Measurements from ENCODE around the gene SLC39A2. TPM values are rescaled to one million over a fixed set of nuclear protein-coding genes. Genes with fewer than 3 reads are reported as not detected.
"Not testable (repeated sequence)": the region's sequence is repeated elsewhere in the genome, so short reads cannot be mapped to it uniquely, and the experiment has no call there.

Gene SLC39A2
- total and polyA plus RNA-seq, 3 donors from 2014 or later: 0.24 to 0.31 TPM; not detected in 1

GRCh38 chr14:20978687-20979086 is 20.4 kb upstream of the SLC39A2 start:
- TF ChIP-seq CTCF (IDR thresholded peaks at IDR 0.05): no peak
- no peak for TF ChIP-seq POLR2A (IDR thresholded peaks at IDR 0.05)
- H3K36me3 ChIP-seq (ENCODE audit: low read depth, missing control alignments): no peaks in the 10 kb centered on the region
- intact Hi-C loops (cut with DNase I; ENCODE audit: low total_unique reads): no loop called here
- 64 to 65% methylated on average over 1 of the region's 1 CpG for WGBS, 2 donors
- H3K9me3 ChIP-seq: no peaks in the 10 kb centered on the region
- no peak for DNase-seq
- no peak overlapping the region for H3K27ac ChIP-seq
- no peaks in the 10 kb centered on the region for H3K27me3 ChIP-seq
- H3K4me1 ChIP-seq: no peaks in the 10 kb centered on the region
- no peak overlapping the region for H3K4me3 ChIP-seq

- Histone ChIP-seq H3K27ac (no peak overlapping the region), H3K4me1 (no peaks in the 10 kb centered on the region), H3K36me3 (ENCODE audit: low read depth, missing control alignments) (no peaks in the 10 kb centered on the region), H3K9me3 (no peaks in the 10 kb centered on the region), H3K27me3 (no peaks in the 10 kb centered on the region), H3K4me3 (no peak overlapping the region)
- intact Hi-C loops (cut with DNase I; ENCODE audit: low total_unique reads): no loop called here
- no peak for TF ChIP-seq POLR2A (IDR thresholded peaks at IDR 0.05)
- 67 to 80% methylated on average over 1 of the region's 1 CpG for WGBS, 2 donors
- DNase-seq: no peak
Measured at GRCh38 chr14:20980906-20981305, 18.2 kb upstream of the SLC39A2 start.

GRCh38 chr14:20982646-20983369 is 16.3 kb upstream of the SLC39A2 start:
- H3K36me3 ChIP-seq (ENCODE audit: low read depth, missing control alignments): no peaks in the 10 kb centered on the region

GRCh38 chr14:20985650-20986049 is 13.4 kb upstream of the SLC39A2 start:
- WGBS, 2 donors: 85 to 93% methylated on average over 4 of the region's 4 CpGs
- H3K4me1 ChIP-seq; H3K36me3 ChIP-seq (ENCODE audit: low read depth, missing control alignments); H3K9me3 ChIP-seq; H3K4me3 ChIP-seq; H3K27me3 ChIP-seq; DNase-seq; H3K27ac ChIP-seq; intact Hi-C loops (cut with DNase I; ENCODE audit: low total_unique reads): not testable (repeated sequence)

More at GRCh38 chr14:20982646-20983369, 16.3 kb upstream of the SLC39A2 start:
- Histone ChIP-seq H3K27ac (no peak overlapping the region), H3K27me3 (no peaks in the 10 kb centered on the region), H3K4me3 (no peak overlapping the region), H3K4me1 (no peaks in the 10 kb centered on the region), H3K9me3 (no peaks in the 10 kb centered on the region)
- 87% methylated on average over 2 of the region's 2 CpGs for WGBS, 2 donors
- no peak for DNase-seq
- intact Hi-C loops (cut with DNase I; ENCODE audit: low total_unique reads): no loop called here
- no peak for TF ChIP-seq CTCF (IDR thresholded peaks at IDR 0.05)
- no peak for TF ChIP-seq POLR2A (IDR thresholded peaks at IDR 0.05)

GRCh38 chr14:20986811-20987210 is 12.3 kb upstream of the SLC39A2 start:
- H3K4me3 ChIP-seq: no peak overlapping the region
- no peaks in the 10 kb centered on the region for H3K9me3 ChIP-seq
- TF ChIP-seq POLR2A (IDR thresholded peaks at IDR 0.05) (no peak), CTCF (IDR thresholded peaks at IDR 0.05) (no peak)
- peak overlapping the region in 1 of 2 donors; percentile 9 for H3K27ac ChIP-seq
- no peaks in the 10 kb centered on the region for H3K27me3 ChIP-seq
- DNase-seq: no peak
- no peaks in the 10 kb centered on the region for H3K36me3 ChIP-seq (ENCODE audit: low read depth, missing control alignments)
- H3K4me1 ChIP-seq: peaks cover 11% of the 10 kb centered on the region
- 36 to 38% methylated on average over 2 of the region's 2 CpGs for WGBS, 2 donors
- intact Hi-C loops (cut with DNase I; ENCODE audit: low total_unique reads): no loop called here

Data from testis (tissue), 3 donors.